Epithelial cell of esophagus (primary cell): Measurements from ENCODE around the gene ARHGAP4.
A peak's percentile ranks its signal among the peaks of the same experiment; 100 is the strongest.

Experiments used
- DNase-seq: peaks from one replicate; pipeline ENCODE4 v3.0.0; 2010; ENCODE audit warnings: low read depth
- H3K4me3 ChIP-seq: 2 replicates; pipeline ENCODE4 v1.5.1; 2011; ENCODE audit warnings: mild to moderate bottlenecking, low read length, control low read depth
- CTCF ChIP-seq: IDR thresholded peaks from 2 replicates; pipeline ENCODE4 v1.5.1; 2011; ENCODE audit warnings: low read depth, mild to moderate bottlenecking, low read length, control low read depth, inconsistent platforms; ENCODE audit not compliant: insufficient read depth; ENCODE audit errors: missing control alignments

ARHGAP4 gene

GRCh38 chrX:153951683-153952372, 25.8 kb upstream of the ARHGAP4 start:
- no peak overlapping the region for H3K4me3 ChIP-seq
- no peak for TF ChIP-seq CTCF
- DNase-seq: no peak

GRCh38 chrX:153950127-153950526, 24.1 kb upstream of the ARHGAP4 start:
- no peak for TF ChIP-seq CTCF
- no peak for DNase-seq
- no peak overlapping the region for H3K4me3 ChIP-seq

- no peak for TF ChIP-seq CTCF
- no peak for DNase-seq
Measured at GRCh38 chrX:153948847-153949805, 23.1 kb upstream of the ARHGAP4 start.

GRCh38 chrX:153948002-153948466, 22.0 kb upstream of the ARHGAP4 start:
- DNase-seq: no peak
- H3K4me3 ChIP-seq: no peak overlapping the region
- TF ChIP-seq CTCF: no peak

More at GRCh38 chrX:153948847-153949805, 23.1 kb upstream of the ARHGAP4 start:
- H3K4me3 ChIP-seq: no peak overlapping the region

- peak; percentile 75 for DNase-seq
Measured at GRCh38 chrX:153947009-153947769, 21.1 kb upstream of the ARHGAP4 start.

More at GRCh38 chrX:153947009-153947769, 21.1 kb upstream of the ARHGAP4 start:
- peak; percentile 79 for TF ChIP-seq CTCF
- no peak overlapping the region for H3K4me3 ChIP-seq
